ENCODE results near the gene TXNL4B. TPM values are rescaled to one million over a fixed set of nuclear protein-coding genes. Genes with fewer than 3 reads are reported as not detected.

TXNL4B gene
- total and polyA plus RNA-seq, 8 donors: 5.3 to 9.6 (median 6.9) TPM

- intact Hi-C loops (cut with DNase I): loop anchor here in 2 of 3 donors (5.0 to 10.0 kb wide), 2 partner anchors 336 to 339 kb away; no protein-coding TSS in a partner anchor
Observed at GRCh38 chr16:72128701-72129100, 35.3 kb upstream of the TXNL4B start.

GRCh38 chr16:72126429-72126765, 33.0 kb upstream of the TXNL4B start:
- Histone ChIP-seq H3K9me3 (no peaks in the 10 kb centered on the region), H3K4me1 (peaks cover 0 to 7% (median 0%) of the 10 kb centered on the region in 3 donors), H3K4me3 (no peak overlapping the region), H3K27ac (peak overlapping the region in 2 of 4 donors; percentile 55 to 57), H3K27me3 (no peaks in the 10 kb centered on the region), H3K36me3 (no peaks in the 10 kb centered on the region)
- DNase-seq: no peak
- no peak for TF ChIP-seq CTCF (IDR thresholded peaks at IDR 0.05)
- FAIRE-seq: no peak
- ATAC-seq: peak in 3 of 4 donors; percentile 53 to 67 (median 64)
- intact Hi-C loops (cut with DNase I): loop anchor here in 2 of 3 donors (5.0 to 10.0 kb wide), 2 partner anchors 338 to 341 kb away; no protein-coding TSS in a partner anchor
- WGBS, 2 donors: 21% methylated on average over 2 of the region's 2 CpGs

More at GRCh38 chr16:72128701-72129100, 35.3 kb upstream of the TXNL4B start:
- Histone ChIP-seq H3K27ac (no peak overlapping the region), H3K9me3 (no peaks in the 10 kb centered on the region), H3K4me3 (no peak overlapping the region), H3K27me3 (no peaks in the 10 kb centered on the region), H3K36me3 (no peaks in the 10 kb centered on the region), H3K4me1 (peaks cover 0 to 7% (median 0%) of the 10 kb centered on the region in 3 donors)
- no peak for TF ChIP-seq CTCF (IDR thresholded peaks at IDR 0.05)
- no peak for FAIRE-seq
- no peak for ATAC-seq
- 80 to 87% methylated on average over 9 of the region's 9 CpGs for WGBS, 2 donors
- DNase-seq: no peak

- Histone ChIP-seq H3K27me3 (no peaks in the 10 kb centered on the region), H3K4me1 (peaks cover 0 to 7% (median 0%) of the 10 kb centered on the region in 3 donors), H3K4me3 (no peak overlapping the region), H3K9me3 (no peaks in the 10 kb centered on the region), H3K36me3 (no peaks in the 10 kb centered on the region), H3K27ac (peak overlapping the region in 2 of 4 donors; percentile 55 to 57)
- 59 to 74% methylated on average over 9 of the region's 9 CpGs for WGBS, 2 donors
- DNase-seq (no peak), FAIRE-seq (no peak), ATAC-seq (peak in 1 of 4 donors; percentile 32)
- intact Hi-C loops (cut with DNase I): loop anchor here in 2 of 3 donors (5.0 to 10.0 kb wide), 2 partner anchors 339 to 341 kb away; no protein-coding TSS in a partner anchor
- TF ChIP-seq CTCF (IDR thresholded peaks at IDR 0.05): no peak
Observed at GRCh38 chr16:72125635-72126428, 32.4 kb upstream of the TXNL4B start.

DNA sequence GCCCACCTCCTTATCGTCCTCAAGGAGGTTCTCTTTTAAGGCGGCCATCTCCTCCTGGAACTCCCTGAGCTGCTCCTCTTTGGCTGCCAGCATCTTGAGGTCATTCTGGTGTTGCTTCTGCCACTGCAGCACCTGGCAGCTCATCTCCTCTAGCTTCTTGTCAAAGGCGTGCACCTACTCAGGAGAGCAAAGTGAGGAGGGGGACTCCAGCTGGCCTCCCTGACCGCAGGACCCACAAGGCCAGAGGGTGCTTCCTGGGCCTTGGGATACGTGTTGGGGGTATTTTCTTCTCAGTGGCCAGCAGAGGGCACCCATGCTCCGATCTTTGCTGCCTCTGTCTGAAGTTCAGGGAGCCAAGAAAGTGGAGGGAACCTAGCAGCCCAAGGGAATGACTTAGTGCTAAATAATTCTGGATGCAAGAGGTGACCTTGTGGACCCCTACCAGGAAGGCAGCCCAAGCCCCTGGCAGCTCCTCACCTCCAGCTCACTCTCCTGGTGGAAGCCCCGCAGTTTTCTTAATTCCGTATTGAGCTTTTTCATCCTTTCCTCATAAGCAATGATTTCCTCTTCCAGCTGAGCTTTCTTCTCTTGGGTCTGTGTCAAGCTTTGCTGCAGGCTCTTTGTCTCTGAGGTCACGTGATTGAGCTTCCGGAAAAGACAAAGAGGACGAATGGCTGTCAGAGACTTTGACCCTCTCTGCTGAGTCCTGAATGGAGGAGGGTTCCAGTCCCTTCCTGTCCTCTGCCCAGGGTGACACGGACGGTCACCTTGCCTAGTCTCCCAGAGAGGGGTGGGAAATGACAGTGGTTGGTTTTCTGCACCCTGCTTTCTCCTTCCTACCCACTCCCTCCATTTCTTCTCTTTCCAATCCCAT, 31.6 kb upstream of the TXNL4B start:
- Histone ChIP-seq H3K36me3 (no peaks in the 10 kb centered on the region), H3K4me3 (no peak overlapping the region), H3K27ac (peak overlapping the region in 2 of 4 donors; percentile 55 to 57), H3K27me3 (no peaks in the 10 kb centered on the region), H3K9me3 (no peaks in the 10 kb centered on the region), H3K4me1 (peaks cover 0 to 7% (median 0%) of the 10 kb centered on the region in 3 donors)
- ATAC-seq (peak; percentile 86 to 94 (median 94)), DNase-seq (peak; percentile 57 to 87 (median 72)), FAIRE-seq (no peak)
- peak; percentile 55 to 73 (median 58) for TF ChIP-seq CTCF (IDR thresholded peaks at IDR 0.05)
- intact Hi-C loops (cut with DNase I): loop anchor here in 2 of 3 donors (5.0 to 10.0 kb wide), 2 partner anchors 340 to 342 kb away; no protein-coding TSS in a partner anchor
- WGBS, 2 donors: 33 to 39% methylated on average over 13 of the region's 13 CpGs

Data from pancreas (tissue), 10 donors.